ENCODE results near the gene SHROOM2.

DNA sequence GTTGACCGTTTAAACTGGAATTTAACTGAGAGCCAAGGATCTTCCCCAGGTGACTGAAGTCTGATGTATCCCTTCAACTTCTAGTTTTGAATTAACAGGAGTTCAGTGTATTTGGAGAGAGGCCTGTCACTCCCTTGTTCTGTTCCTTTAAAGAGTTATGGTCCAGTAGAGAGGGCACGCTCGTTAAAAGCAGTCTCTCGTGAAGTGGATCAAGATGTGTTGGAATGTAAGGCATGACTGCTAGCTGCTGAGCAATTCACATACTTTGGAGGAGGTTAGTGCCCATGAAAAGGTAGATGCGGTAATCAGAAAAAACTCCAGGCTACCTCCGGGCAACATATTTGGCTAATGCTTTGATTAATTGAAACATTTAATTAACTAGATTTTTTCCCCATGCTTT is 65.7 kb downstream of the SHROOM2 start:
- TF ChIP-seq, protein P1, sequence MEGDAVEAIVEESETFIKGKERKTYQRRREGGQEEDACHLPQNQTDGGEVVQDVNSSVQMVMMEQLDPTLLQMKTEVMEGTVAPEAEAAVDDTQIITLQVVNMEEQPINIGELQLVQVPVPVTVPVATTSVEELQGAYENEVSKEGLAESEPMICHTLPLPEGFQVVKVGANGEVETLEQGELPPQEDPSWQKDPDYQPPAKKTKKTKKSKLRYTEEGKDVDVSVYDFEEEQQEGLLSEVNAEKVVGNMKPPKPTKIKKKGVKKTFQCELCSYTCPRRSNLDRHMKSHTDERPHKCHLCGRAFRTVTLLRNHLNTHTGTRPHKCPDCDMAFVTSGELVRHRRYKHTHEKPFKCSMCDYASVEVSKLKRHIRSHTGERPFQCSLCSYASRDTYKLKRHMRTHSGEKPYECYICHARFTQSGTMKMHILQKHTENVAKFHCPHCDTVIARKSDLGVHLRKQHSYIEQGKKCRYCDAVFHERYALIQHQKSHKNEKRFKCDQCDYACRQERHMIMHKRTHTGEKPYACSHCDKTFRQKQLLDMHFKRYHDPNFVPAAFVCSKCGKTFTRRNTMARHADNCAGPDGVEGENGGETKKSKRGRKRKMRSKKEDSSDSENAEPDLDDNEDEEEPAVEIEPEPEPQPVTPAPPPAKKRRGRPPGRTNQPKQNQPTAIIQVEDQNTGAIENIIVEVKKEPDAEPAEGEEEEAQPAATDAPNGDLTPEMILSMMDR (conservative IDR thresholded peaks at IDR 0.05 in 1 of 2, IDR thresholded peaks at IDR 0.05 in 1 of 2; ENCODE audit: low read depth in 1 of 2, low read length in 2 of 2): no peak
- TF ChIP-seq EZH2 (IDR thresholded peaks at IDR 0.05; ENCODE audit: low read length, missing control alignments): no peak
